A673 (cell line): ENCODE results near the gene FCMR. TPM values are rescaled to one million over a fixed set of nuclear protein-coding genes. Genes with fewer than 3 reads are reported as not detected.

Experiments
- BruUV-seq: library from RNA; stranded (reverse); fragments of 400-500 nt; replicated peaks from 2 replicates; lab custom pipeline; 2021; lab: Mats Ljungman, UMichigan
- CTCF ChIA-PET: fragments of 300-600 bp; sonication (Branson Sonifier 250); formaldehyde crosslinking; loops from one replicate; lab custom pipeline; 2022; ENCODE audit warnings: antibody characterized with exemption; lab: Charles Lee
- POLR2A ChIA-PET: fragments of 300-600 bp; sonication (Branson Sonifier 250); formaldehyde crosslinking; loops from one replicate; lab custom pipeline; 2022; ENCODE audit warnings: antibody characterized with exemption; ENCODE audit not compliant: low non-redundant PET; lab: Charles Lee
- DNase-seq: peaks from one replicate; pipeline ENCODE4 v3.0.0-alpha.2; 2015; ENCODE audit warnings: low spot score
- H3K27ac ChIP-seq: fragments of 200-600 bp; sonication (generic); 2 replicates; pipeline ENCODE4 v1.5.1; 2016; ENCODE audit warnings: mixed run types, low read depth, mild to moderate bottlenecking, mixed read lengths, antibody characterized with exemption, low read length; ENCODE audit not compliant: poor library complexity, severe bottlenecking
- H3K27me3 ChIP-seq: fragments of 200-600 bp; sonication (generic); replicated peaks from 2 replicates; pipeline ENCODE4 v1.6.1; 2017; ENCODE audit warnings: mixed run types, low read depth, mild to moderate bottlenecking, mixed read lengths, antibody characterized with exemption, low read length; ENCODE audit not compliant: insufficient read depth, poor library complexity
- H3K36me3 ChIP-seq: fragments of 200-600 bp; sonication (generic); 2 replicates; pipeline ENCODE4 v1.6.1; 2016; ENCODE audit warnings: mixed run types, mild to moderate bottlenecking, mixed read lengths, antibody characterized with exemption, low read length; ENCODE audit not compliant: insufficient read depth, poor library complexity, severe bottlenecking
- H3K4me1 ChIP-seq: fragments of 200-600 bp; sonication (generic); 2 replicates; pipeline ENCODE4 v1.6.1; 2017; ENCODE audit warnings: mixed run types, mild to moderate bottlenecking, mixed read lengths, antibody characterized with exemption, low read length; ENCODE audit not compliant: insufficient read depth, poor library complexity, severe bottlenecking
- H3K4me3 ChIP-seq: fragments of 200-600 bp; sonication (generic); 2 replicates; pipeline ENCODE4 v1.5.1; 2016; ENCODE audit warnings: low read depth, mixed run types, mild to moderate bottlenecking, mixed read lengths, low read length; ENCODE audit not compliant: poor library complexity, severe bottlenecking
- H3K9me3 ChIP-seq: fragments of 200-600 bp; sonication (generic); 2 replicates; pipeline ENCODE4 v1.6.1; 2016; ENCODE audit warnings: mixed run types, low read depth, mild to moderate bottlenecking, mixed read lengths, antibody characterized with exemption, low read length; ENCODE audit not compliant: poor library complexity, severe bottlenecking
- EZH2 ChIP-seq: fragments of 200-600 bp; sonication (generic); IDR thresholded peaks from 2 replicates; pipeline ENCODE4 v1.6.1; 2017; ENCODE audit warnings: borderline replicate concordance, low read depth, mild to moderate bottlenecking, mixed read lengths, antibody characterized with exemption, low read length; ENCODE audit not compliant: poor library complexity, severe bottlenecking
- intact Hi-C: fragments of 100-400 bp; cut with micrococcal nuclease; formaldehyde crosslinking; loops from one replicate; pipeline ENCODE4 v1.10.0; 2022; ENCODE audit not compliant: unreplicated experiment
- total RNA-seq: library from RNA; stranded (reverse); gene quantifications from 2 replicates; pipeline ENCODE4 v1.2.3, GENCODE V29; 2021
- TF ChIP-seq, protein P1 (sequence below): fragments of 300-800, 200-600 bp; sonication (generic); conservative IDR thresholded peaks from 2 replicates; pipeline ENCODE4 v1.5.1; 2017; ENCODE audit warnings: low read depth, mild to moderate bottlenecking, antibody characterized with exemption, low read length, moderate library complexity, mixed read lengths

FCMR gene
- total RNA-seq, 1 experiment from 2014 or later, result not detected

DNA sequence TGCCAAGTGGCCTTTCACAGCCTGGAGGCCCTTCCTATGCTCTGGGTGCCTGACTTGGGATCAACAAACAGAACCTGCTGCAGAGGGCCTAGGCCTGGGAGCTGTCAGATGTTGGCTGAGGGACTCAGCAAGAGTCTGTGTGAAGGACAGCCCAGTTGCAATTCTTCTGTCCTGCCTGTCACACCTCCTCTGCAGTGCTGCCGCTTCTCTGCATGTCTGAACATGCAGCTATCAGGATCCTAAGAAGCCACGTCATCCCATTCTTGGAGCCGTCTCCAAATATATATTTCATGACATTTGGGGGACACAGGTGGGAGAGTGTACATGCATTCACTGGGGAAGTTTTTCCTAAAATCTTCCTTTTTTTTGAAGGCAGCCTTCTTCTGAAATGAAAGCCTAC is 39.9 kb upstream of the FCMR start:
- ChIA-PET CTCF (no interaction called here), POLR2A (no interaction called here)
- Histone ChIP-seq H3K9me3 (no peaks in the 10 kb centered on the region), H3K27ac (no peak overlapping the region), H3K36me3 (no peaks in the 10 kb centered on the region), H3K27me3 (peaks cover 5% of the 10 kb centered on the region), H3K4me3 (no peak overlapping the region), H3K4me1 (no peaks in the 10 kb centered on the region)
- intact Hi-C loops, result no loop called here
- TF ChIP-seq EZH2, result no peak
- TF ChIP-seq, protein P1, sequence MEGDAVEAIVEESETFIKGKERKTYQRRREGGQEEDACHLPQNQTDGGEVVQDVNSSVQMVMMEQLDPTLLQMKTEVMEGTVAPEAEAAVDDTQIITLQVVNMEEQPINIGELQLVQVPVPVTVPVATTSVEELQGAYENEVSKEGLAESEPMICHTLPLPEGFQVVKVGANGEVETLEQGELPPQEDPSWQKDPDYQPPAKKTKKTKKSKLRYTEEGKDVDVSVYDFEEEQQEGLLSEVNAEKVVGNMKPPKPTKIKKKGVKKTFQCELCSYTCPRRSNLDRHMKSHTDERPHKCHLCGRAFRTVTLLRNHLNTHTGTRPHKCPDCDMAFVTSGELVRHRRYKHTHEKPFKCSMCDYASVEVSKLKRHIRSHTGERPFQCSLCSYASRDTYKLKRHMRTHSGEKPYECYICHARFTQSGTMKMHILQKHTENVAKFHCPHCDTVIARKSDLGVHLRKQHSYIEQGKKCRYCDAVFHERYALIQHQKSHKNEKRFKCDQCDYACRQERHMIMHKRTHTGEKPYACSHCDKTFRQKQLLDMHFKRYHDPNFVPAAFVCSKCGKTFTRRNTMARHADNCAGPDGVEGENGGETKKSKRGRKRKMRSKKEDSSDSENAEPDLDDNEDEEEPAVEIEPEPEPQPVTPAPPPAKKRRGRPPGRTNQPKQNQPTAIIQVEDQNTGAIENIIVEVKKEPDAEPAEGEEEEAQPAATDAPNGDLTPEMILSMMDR, result no peak
- BruUV-seq, result no TSS peak
- no peak for DNase-seq

DNA sequence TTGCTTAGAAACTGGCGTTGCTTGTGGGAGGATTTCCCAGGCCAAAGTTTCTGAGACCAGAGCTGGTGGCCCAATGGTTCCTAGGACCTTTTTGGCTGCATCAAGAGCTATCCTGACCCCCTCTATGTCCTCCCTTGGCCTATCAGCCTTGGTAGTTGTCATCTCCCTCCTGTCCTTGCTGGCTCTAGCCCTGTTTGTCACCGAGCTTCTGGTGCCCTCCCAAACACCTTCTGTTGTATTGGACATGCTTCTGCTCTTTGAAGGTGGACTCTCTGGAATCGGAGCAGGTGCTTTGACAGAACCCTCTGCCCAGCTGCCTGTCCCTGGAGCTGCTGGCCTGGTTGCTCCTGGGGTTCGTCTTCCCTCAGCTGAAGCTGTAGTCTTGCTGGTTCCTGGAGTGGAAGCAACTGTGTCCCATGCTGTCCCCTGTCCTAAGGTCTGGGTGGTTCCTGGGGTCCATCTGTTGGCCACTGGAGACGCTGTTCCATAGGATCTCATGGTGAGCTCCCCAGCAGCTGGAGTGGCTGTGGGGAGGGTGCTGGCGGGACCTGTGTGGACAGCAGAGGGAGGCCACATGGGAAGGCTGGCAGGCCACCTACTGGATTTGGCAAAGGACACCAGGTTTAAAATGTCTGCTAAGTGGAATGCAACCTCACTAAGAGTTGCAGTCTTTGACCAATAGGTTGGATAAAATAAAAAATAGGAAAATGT is 39.1 kb upstream of the FCMR start:
- no peaks in the 10 kb centered on the region for H3K4me1 ChIP-seq
- TF ChIP-seq, protein P1, result no peak
- no peak for TF ChIP-seq EZH2
- peaks cover 5% of the 10 kb centered on the region for H3K27me3 ChIP-seq
- DNase-seq, result no peak
- H3K27ac ChIP-seq, result no peak overlapping the region
- intact Hi-C loops, result no loop called here
- H3K4me3 ChIP-seq, result no peak overlapping the region
- H3K36me3 ChIP-seq, result no peaks in the 10 kb centered on the region
- ChIA-PET POLR2A (no interaction called here), CTCF (no interaction called here)
- no peaks in the 10 kb centered on the region for H3K9me3 ChIP-seq
- no TSS peak for BruUV-seq

DNA sequence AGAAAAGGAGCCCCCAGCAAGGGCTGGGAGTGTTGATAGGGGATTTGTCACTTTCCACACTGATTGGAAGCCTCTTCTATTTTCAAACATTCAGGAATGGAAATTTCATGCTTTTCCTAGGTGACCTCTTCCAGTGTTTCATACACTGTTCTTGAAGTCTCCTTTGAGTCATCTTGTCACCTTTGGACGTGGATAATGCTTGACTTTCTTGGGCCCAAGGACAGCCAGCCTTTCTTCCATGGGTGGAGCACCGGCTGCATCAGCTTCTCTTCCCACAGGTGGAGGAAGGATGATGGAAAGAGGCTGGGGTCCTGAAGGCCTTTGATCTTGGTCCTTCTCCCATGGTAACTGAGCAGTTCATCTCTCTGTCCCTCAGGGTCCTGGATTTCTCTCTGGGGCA is 36.4 kb upstream of the FCMR start:
- BruUV-seq, result no TSS peak
- Histone ChIP-seq H3K4me1 (no peaks in the 10 kb centered on the region), H3K36me3 (no peaks in the 10 kb centered on the region), H3K27me3 (peaks cover 5% of the 10 kb centered on the region), H3K4me3 (no peak overlapping the region), H3K9me3 (no peaks in the 10 kb centered on the region), H3K27ac (no peak overlapping the region)
- TF ChIP-seq, protein P1, result no peak
- TF ChIP-seq EZH2, result no peak
- CTCF ChIA-PET, result no interaction called here
- POLR2A ChIA-PET, result no interaction called here
- DNase-seq, result no peak
- intact Hi-C loops, result no loop called here
